ENCODE data around the gene RBM17. TPM values are rescaled to one million over a fixed set of nuclear protein-coding genes. Genes with fewer than 3 reads are reported as not detected.

The RBM17 gene
- total and polyA plus RNA-seq, 4 donors = 16.5 to 44.8 (median 34.1) TPM

- no peak for TF ChIP-seq CTCF (IDR thresholded peaks at IDR 0.05; ENCODE audit: low read depth, low read length, missing input control)
- no peak for TF ChIP-seq NR2F2 (IDR thresholded peaks at IDR 0.05)
- TF ChIP-seq, protein P1, sequence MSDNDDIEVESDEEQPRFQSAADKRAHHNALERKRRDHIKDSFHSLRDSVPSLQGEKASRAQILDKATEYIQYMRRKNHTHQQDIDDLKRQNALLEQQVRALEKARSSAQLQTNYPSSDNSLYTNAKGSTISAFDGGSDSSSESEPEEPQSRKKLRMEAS (IDR thresholded peaks at IDR 0.05) = no peak
- TF ChIP-seq TAF1 (conservative IDR thresholded peaks at IDR 0.05) = no peak
- TF ChIP-seq YY1 (IDR thresholded peaks at IDR 0.05) = no peak
- no peak for TF ChIP-seq HNF4A (conservative IDR thresholded peaks at IDR 0.05)
- TF ChIP-seq RXRA (IDR thresholded peaks at IDR 0.05) = no peak
Measured at GRCh38 chr10:6082496-6083395, 6.1 kb upstream of the RBM17 start (continued).

GRCh38 chr10:6083523-6084475 lies 5.0 kb upstream of the RBM17 start:
- Histone ChIP-seq H3K27me3 (ENCODE audit: control insufficient read depth in 4 of 4, insufficient read depth in 4 of 4, low read length in 3 of 4) (no peaks in the 10 kb centered on the region), H3K4me3 (ENCODE audit: low read depth in 1 of 3, low read length in 3 of 3) (no peak overlapping the region), H3K4me1 (ENCODE audit: control insufficient read depth in 4 of 4, insufficient read depth in 4 of 4, low read length in 3 of 4) (peaks cover 1 to 11% (median 4%) of the 10 kb centered on the region in 4 donors), H3K36me3 (ENCODE audit: control insufficient read depth in 4 of 4, insufficient read depth in 3 of 4, low read depth in 1 of 4, low read length in 3 of 4) (no peaks in the 10 kb centered on the region), H3K9ac (ENCODE audit: low read depth in 1 of 2, low read length in 2 of 2) (no peak overlapping the region), H3K27ac (ENCODE audit: low read depth in 1 of 2, low read length in 2 of 2) (no peak overlapping the region), H3K9me3 (ENCODE audit: control insufficient read depth in 4 of 4, low read length in 3 of 4) (no peaks in the 10 kb centered on the region)
- TF ChIP-seq, protein P2, sequence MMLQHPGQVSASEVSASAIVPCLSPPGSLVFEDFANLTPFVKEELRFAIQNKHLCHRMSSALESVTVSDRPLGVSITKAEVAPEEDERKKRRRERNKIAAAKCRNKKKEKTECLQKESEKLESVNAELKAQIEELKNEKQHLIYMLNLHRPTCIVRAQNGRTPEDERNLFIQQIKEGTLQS (IDR thresholded peaks at IDR 0.05) = no peak
- TF ChIP-seq, protein P1 (IDR thresholded peaks at IDR 0.05) = no peak
- TF ChIP-seq FOXA1 (IDR thresholded peaks at IDR 0.05) (no peak), RAD21 (IDR thresholded peaks at IDR 0.05) (no peak), YY1 (IDR thresholded peaks at IDR 0.05) (no peak), EGR1 (IDR thresholded peaks at IDR 0.05; ENCODE audit: low read depth in 2 of 2) (no peak), ZBTB33 (IDR thresholded peaks at IDR 0.05) (no peak), SP1 (IDR thresholded peaks at IDR 0.05) (no peak), JUND (IDR thresholded peaks at IDR 0.05) (no peak), RXRA (IDR thresholded peaks at IDR 0.05) (no peak), FOXA2 (IDR thresholded peaks at IDR 0.05) (no peak), HNF4G (IDR thresholded peaks at IDR 0.05) (no peak), HNF4A (conservative IDR thresholded peaks at IDR 0.05) (no peak), GABPA (IDR thresholded peaks at IDR 0.05 in 1 of 2, conservative IDR thresholded peaks at IDR 0.05 in 1 of 2) (no peak)
- TF ChIP-seq, protein P3, sequence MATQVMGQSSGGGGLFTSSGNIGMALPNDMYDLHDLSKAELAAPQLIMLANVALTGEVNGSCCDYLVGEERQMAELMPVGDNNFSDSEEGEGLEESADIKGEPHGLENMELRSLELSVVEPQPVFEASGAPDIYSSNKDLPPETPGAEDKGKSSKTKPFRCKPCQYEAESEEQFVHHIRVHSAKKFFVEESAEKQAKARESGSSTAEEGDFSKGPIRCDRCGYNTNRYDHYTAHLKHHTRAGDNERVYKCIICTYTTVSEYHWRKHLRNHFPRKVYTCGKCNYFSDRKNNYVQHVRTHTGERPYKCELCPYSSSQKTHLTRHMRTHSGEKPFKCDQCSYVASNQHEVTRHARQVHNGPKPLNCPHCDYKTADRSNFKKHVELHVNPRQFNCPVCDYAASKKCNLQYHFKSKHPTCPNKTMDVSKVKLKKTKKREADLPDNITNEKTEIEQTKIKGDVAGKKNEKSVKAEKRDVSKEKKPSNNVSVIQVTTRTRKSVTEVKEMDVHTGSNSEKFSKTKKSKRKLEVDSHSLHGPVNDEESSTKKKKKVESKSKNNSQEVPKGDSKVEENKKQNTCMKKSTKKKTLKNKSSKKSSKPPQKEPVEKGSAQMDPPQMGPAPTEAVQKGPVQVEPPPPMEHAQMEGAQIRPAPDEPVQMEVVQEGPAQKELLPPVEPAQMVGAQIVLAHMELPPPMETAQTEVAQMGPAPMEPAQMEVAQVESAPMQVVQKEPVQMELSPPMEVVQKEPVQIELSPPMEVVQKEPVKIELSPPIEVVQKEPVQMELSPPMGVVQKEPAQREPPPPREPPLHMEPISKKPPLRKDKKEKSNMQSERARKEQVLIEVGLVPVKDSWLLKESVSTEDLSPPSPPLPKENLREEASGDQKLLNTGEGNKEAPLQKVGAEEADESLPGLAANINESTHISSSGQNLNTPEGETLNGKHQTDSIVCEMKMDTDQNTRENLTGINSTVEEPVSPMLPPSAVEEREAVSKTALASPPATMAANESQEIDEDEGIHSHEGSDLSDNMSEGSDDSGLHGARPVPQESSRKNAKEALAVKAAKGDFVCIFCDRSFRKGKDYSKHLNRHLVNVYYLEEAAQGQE (IDR thresholded peaks at IDR 0.05) = no peak
- DNase-seq (ENCODE audit: low spot score) = no peak
- WGBS = 48% methylated on average over 17 of the region's 17 CpGs
